PC-9 (cell line): ENCODE results near the gene SGSM1. TPM values are rescaled to one million over a fixed set of nuclear protein-coding genes. Genes with fewer than 3 reads are reported as not detected.

Experiments
- BruUV-seq: library from RNA; stranded (reverse); fragments of 400-500 nt; replicated peaks from 2 replicates; lab custom pipeline; 2021; lab: Mats Ljungman, UMichigan
- CTCF ChIA-PET: fragments of 300-600 bp; sonication (Branson Sonifier 250); formaldehyde crosslinking; loops from one replicate; lab custom pipeline; 2022; ENCODE audit warnings: antibody characterized with exemption; lab: Charles Lee
- POLR2A ChIA-PET: fragments of 300-600 bp; sonication (Branson Sonifier 250); formaldehyde crosslinking; loops from one replicate; lab custom pipeline; 2022; ENCODE audit warnings: antibody characterized with exemption; ENCODE audit not compliant: unreplicated experiment; lab: Charles Lee
- DNase-seq, 2 experiments: peaks; one replicate each; pipeline versions ENCODE4 v3.0.0 to v3.0.0-alpha.2; 2015 to 2022; ENCODE audit warnings: mixed read lengths in 1 of 2
- H2AFZ ChIP-seq: fragments of 200-600 bp; sonication (generic); 2 replicates; pipeline ENCODE4 v1.8.1; 2017; ENCODE audit warnings: antibody characterized with exemption
- H3F3A ChIP-seq: fragments of 200-600 bp; sonication (generic); 2 replicates; pipeline ENCODE4 v1.8.1; 2017; ENCODE audit warnings: antibody characterized with exemption, mild to moderate bottlenecking, low read depth; ENCODE audit not compliant: insufficient read depth
- H3K27ac ChIP-seq: fragments of 200-600 bp; sonication (generic); 2 replicates; pipeline ENCODE4 v1.6.1; 2016; ENCODE audit warnings: mixed run types
- H3K27me3 ChIP-seq: fragments of 200-600 bp; sonication (generic); 2 replicates; pipeline ENCODE4 v1.6.1; 2016; ENCODE audit warnings: low read depth, mixed run types; ENCODE audit not compliant: insufficient read depth
- H3K36me3 ChIP-seq: fragments of 200-600 bp; sonication (generic); 2 replicates; pipeline ENCODE4 v1.6.1; 2016; ENCODE audit warnings: low read depth, mixed run types
- H3K4me1 ChIP-seq: fragments of 200-600 bp; sonication (generic); replicated peaks from 2 replicates; pipeline ENCODE4 v1.6.1; 2016; ENCODE audit warnings: mixed run types; ENCODE audit not compliant: insufficient read depth
- H3K4me2 ChIP-seq: fragments of 200-600 bp; sonication (generic); 2 replicates; pipeline ENCODE4 v1.6.1; 2017; ENCODE audit warnings: mixed run types
- H3K4me3 ChIP-seq: fragments of 200-600 bp; sonication (generic); 2 replicates; pipeline ENCODE4 v1.6.1; 2016; ENCODE audit warnings: mixed run types
- H3K79me2 ChIP-seq: fragments of 200-600 bp; sonication (generic); 2 replicates; pipeline ENCODE4 v1.6.1; 2017; ENCODE audit warnings: low read depth, mixed run types
- H3K9me2 ChIP-seq: fragments of 200-600 bp; sonication (generic); 2 replicates; pipeline ENCODE4 v1.8.1; 2017; ENCODE audit warnings: mild to moderate bottlenecking; ENCODE audit not compliant: insufficient read depth
- H3K9me3 ChIP-seq: fragments of 200-600 bp; sonication (generic); 2 replicates; pipeline ENCODE4 v1.8.1; 2016; ENCODE audit warnings: low read depth; ENCODE audit not compliant: insufficient read depth
- H4K20me1 ChIP-seq: fragments of 200-600 bp; sonication (generic); 2 replicates; pipeline ENCODE4 v1.8.1; 2017; ENCODE audit not compliant: insufficient read depth
- EZH2 ChIP-seq: fragments of 200-600 bp; sonication (generic); IDR thresholded peaks from 2 replicates; pipeline ENCODE4 v1.8.0; 2017; ENCODE audit warnings: antibody characterized with exemption, low read depth
- intact Hi-C: fragments of 100-400 bp; cut with micrococcal nuclease; formaldehyde crosslinking; loops from one replicate; pipeline ENCODE4 v1.10.0; 2022; ENCODE audit not compliant: unreplicated experiment
- total RNA-seq: library from RNA; stranded (reverse); gene quantifications from 2 replicates; pipeline ENCODE4 v1.2.3, GENCODE V29; 2021
- TF ChIP-seq, protein P1 (sequence below): fragments of 200-600 bp; sonication (generic); conservative IDR thresholded peaks from 2 replicates; pipeline ENCODE4 v1.6.1; 2017; ENCODE audit warnings: mixed run types, antibody characterized with exemption, mild to moderate bottlenecking, moderate library complexity

SGSM1 gene
- total RNA-seq, 1 experiment from 2014 or later, result 0.48 TPM

DNA sequence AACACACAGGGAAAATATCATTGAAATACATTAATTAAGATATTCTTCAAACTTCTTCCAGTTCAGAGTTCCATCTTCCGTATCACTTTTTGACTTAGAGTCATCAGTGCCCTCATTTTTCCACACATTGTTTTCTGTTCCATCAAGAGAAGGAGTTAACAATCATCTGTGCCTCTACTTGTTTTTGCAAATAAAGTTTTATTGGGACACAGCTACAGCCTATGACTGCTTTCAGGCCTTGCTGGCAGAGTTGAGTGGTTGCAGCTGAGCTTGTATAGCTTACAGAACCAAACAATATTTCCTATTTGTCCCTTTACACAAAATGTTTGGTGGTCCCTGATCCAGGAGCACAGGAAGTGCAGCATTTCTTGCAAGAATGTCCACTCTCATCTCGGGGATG, 51.6 kb downstream of the SGSM1 start:
- Histone ChIP-seq H3K79me2 (no peaks in the 10 kb centered on the region), H3K9me3 (no peaks in the 10 kb centered on the region), H3K27ac (no peak overlapping the region), H3K9me2 (no peaks in the 10 kb centered on the region), H3F3A (no peaks in the 10 kb centered on the region), H3K4me3 (no peak overlapping the region), H3K4me1 (no peaks in the 10 kb centered on the region), H2AFZ (no peak overlapping the region), H4K20me1 (no peaks in the 10 kb centered on the region), H3K36me3 (no peaks in the 10 kb centered on the region), H3K27me3 (peaks cover 18% of the 10 kb centered on the region; the same call in 1 of the 2 replicates), H3K4me2 (no peak overlapping the region)
- ChIA-PET POLR2A (no interaction called here), CTCF (no interaction called here)
- TF ChIP-seq, protein P1, sequence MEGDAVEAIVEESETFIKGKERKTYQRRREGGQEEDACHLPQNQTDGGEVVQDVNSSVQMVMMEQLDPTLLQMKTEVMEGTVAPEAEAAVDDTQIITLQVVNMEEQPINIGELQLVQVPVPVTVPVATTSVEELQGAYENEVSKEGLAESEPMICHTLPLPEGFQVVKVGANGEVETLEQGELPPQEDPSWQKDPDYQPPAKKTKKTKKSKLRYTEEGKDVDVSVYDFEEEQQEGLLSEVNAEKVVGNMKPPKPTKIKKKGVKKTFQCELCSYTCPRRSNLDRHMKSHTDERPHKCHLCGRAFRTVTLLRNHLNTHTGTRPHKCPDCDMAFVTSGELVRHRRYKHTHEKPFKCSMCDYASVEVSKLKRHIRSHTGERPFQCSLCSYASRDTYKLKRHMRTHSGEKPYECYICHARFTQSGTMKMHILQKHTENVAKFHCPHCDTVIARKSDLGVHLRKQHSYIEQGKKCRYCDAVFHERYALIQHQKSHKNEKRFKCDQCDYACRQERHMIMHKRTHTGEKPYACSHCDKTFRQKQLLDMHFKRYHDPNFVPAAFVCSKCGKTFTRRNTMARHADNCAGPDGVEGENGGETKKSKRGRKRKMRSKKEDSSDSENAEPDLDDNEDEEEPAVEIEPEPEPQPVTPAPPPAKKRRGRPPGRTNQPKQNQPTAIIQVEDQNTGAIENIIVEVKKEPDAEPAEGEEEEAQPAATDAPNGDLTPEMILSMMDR, result no peak
- no peak for TF ChIP-seq EZH2
- intact Hi-C loops, result no loop called here
- BruUV-seq, result no TSS peak
- DNase-seq, result no peak

DNA sequence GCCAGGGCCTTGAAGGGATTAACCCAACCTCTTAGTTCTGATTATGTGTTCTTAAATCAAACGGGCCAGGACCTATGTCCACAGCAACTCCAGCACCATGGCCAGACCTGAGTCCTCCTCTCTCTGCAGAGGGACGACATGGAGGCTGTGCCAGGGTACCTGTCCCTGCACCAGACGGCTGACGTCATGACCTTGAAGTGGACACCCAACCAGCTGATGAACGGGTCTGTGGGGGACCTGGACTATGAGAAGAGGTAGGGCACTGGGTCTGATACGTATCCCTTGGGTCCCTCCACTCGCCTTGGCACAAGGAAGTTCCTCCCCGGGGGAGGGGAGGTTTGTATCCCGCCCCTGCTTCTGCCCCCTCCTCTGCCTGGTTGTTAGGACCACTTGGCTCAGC, 53.6 kb downstream of the SGSM1 start:
- no peaks in the 10 kb centered on the region for H3K79me2 ChIP-seq
- no peaks in the 10 kb centered on the region for H4K20me1 ChIP-seq
- ChIA-PET POLR2A (no interaction called here), CTCF (no interaction called here)
- H3K36me3 ChIP-seq, result no peaks in the 10 kb centered on the region
- no peak overlapping the region for H2AFZ ChIP-seq
- H3K27ac ChIP-seq, result no peak overlapping the region
- H3K9me3 ChIP-seq, result no peaks in the 10 kb centered on the region
- DNase-seq, result no peak
- no peaks in the 10 kb centered on the region for H3K9me2 ChIP-seq
- H3K4me1 ChIP-seq, result no peaks in the 10 kb centered on the region
- no peaks in the 10 kb centered on the region for H3F3A ChIP-seq
- intact Hi-C loops, result no loop called here
- H3K27me3 ChIP-seq, result peaks cover 36% of the 10 kb centered on the region
- no peak overlapping the region for H3K4me2 ChIP-seq
- H3K4me3 ChIP-seq, result no peak overlapping the region
- no TSS peak for BruUV-seq
- TF ChIP-seq, protein P1, result no peak
- no peak for TF ChIP-seq EZH2

DNA sequence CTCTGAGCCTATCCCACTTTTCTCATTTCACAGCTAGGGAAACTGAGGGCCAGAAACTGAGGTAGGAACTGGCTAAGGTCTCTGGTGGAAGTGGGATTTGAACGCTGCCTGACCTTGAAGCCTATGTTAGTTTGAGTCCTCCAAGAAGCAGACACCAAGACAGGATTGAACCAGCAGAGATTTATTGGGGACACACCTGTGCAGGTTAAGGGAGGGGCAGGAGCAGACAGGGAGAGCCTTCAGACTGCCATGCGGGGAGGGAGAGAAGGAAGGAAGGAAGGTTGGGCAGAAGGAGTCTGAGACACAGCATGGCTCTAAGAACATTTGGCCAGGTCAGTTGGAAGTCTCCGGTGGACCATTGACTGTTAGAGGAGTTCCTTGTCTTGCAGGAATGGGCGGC, 59.5 kb downstream of the SGSM1 start:
- Histone ChIP-seq H4K20me1 (no peaks in the 10 kb centered on the region), H3K4me3 (no peak overlapping the region), H3K9me2 (no peaks in the 10 kb centered on the region), H3K79me2 (no peaks in the 10 kb centered on the region), H2AFZ (no peak overlapping the region), H3K27me3 (peaks cover 84% of the 10 kb centered on the region), H3K27ac (no peak overlapping the region), H3F3A (no peaks in the 10 kb centered on the region), H3K4me2 (no peak overlapping the region), H3K9me3 (no peaks in the 10 kb centered on the region), H3K36me3 (no peaks in the 10 kb centered on the region), H3K4me1 (no peaks in the 10 kb centered on the region)
- CTCF ChIA-PET, result no interaction called here
- intact Hi-C loops, result no loop called here
- no peak for DNase-seq
- TF ChIP-seq, protein P1, result no peak
- no peak for TF ChIP-seq EZH2
- no TSS peak for BruUV-seq
- POLR2A ChIA-PET, result no interaction called here
